ENCODE results near the gene CYP2C18.
"Not testable (repeated sequence)": the region's sequence is repeated elsewhere in the genome, so short reads cannot be mapped to it uniquely, and the experiment has no call there.

The CYP2C18 gene

DNA sequence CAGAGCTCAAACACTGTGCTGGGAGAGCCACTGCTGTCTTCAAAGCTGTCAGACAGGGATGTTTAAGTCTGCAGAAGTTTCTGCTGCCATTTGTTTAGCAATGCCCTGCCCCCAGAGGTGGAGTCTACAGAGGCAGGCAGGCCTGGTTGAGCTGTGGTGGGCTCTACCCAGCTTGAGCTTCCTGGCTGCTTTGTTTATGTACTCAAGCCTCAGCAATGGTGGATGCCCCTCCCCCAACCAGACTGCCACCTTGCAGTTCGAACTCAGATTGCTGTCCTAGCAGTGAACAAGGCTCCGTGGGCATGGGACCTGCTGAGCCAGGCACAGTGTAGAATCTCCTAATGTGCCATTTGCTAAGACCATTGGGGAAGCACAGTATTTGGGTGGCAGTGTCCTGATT lies 74.4 kb downstream of the CYP2C18 start:
- H3K4me3 Mint-ChIP-seq, result no peak overlapping the region
- TF ChIP-seq CTCF (IDR thresholded peaks at IDR 0.05; ENCODE audit: unreplicated experiment in 3 of 3), result no peak
- H3K36me3 Mint-ChIP-seq (ENCODE audit: low read depth), result no peaks in the 10 kb centered on the region

GRCh38 chr10:94760586-94761178 lies 77.2 kb downstream of the CYP2C18 start:
- TF ChIP-seq CTCF (IDR thresholded peaks at IDR 0.05; ENCODE audit: unreplicated experiment in 3 of 3), result no peak
- H3K4me1 Mint-ChIP-seq, result no peaks in the 10 kb centered on the region
- peaks cover 8% of the 10 kb centered on the region for H3K9me3 Mint-ChIP-seq
- no peak overlapping the region for H3K27ac Mint-ChIP-seq
- H3K4me3 Mint-ChIP-seq, result no peak overlapping the region
- no peaks in the 10 kb centered on the region for H3K36me3 Mint-ChIP-seq (ENCODE audit: low read depth)
- H3K27me3 Mint-ChIP-seq (ENCODE audit: low read depth), result no peaks in the 10 kb centered on the region

More for the DNA sequence above, 74.4 kb downstream of the CYP2C18 start:
- Mint-ChIP-seq H3K27me3 (ENCODE audit: low read depth) (no peaks in the 10 kb centered on the region), H3K4me1 (no peaks in the 10 kb centered on the region), H3K9me3 (peaks cover 5% of the 10 kb centered on the region), H3K27ac (no peak overlapping the region)

DNA sequence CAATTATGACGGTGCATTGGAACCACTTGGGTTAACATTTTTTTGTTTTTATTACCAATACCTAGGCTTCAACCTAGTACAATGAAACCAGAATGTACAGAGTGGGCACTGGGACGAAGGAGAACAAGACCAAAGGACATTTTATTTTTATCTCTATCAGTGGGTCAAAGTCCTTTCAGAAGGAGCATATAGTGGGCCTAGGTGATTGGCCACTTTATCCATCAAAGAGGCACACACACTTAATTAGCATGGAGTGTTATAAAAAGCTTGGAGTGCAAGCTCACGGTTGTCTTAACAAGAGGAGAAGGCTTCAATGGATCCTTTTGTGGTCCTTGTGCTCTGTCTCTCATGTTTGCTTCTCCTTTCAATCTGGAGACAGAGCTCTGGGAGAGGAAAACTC lies 78.9 kb downstream of the CYP2C18 start, which contains the start of gene CYP2C19:
TSS of gene CYP2C19 (plus strand) at position 289 of the 400 bp plus-strand sequence. CDS start at position 314, 25 bp downstream.
- Mint-ChIP-seq H3K27ac (no peak within 1 kb of the TSS), H3K4me3 (no peak within 1 kb of the TSS), H3K9me3 (peaks cover 3% of the 10 kb centered on the region), H3K36me3 (ENCODE audit: low read depth) (no peaks in the 10 kb centered on the region), H3K4me1 (no peaks in the 10 kb centered on the region), H3K27me3 (ENCODE audit: low read depth) (no peaks in the 10 kb centered on the region)
- no peak for TF ChIP-seq CTCF (IDR thresholded peaks at IDR 0.05; ENCODE audit: unreplicated experiment in 3 of 3)

DNA sequence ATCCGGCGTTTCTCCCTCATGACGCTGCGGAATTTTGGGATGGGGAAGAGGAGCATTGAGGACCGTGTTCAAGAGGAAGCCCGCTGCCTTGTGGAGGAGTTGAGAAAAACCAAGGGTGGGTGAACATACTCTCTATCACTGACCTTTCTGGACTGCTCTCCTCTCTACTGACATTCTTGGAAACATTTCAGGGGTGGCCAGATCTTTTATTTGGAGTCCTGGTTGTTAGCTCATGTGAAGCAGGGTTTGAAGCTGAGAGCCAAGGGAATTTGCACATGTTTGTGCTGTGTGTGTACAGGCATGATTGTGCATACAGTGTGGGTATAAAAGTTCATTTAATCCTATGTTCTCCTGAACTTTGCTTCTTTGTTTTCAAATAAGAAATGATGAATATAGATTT lies 91.9 kb downstream of the CYP2C18 start:
- not testable (repeated sequence) for H3K27ac Mint-ChIP-seq; H3K36me3 Mint-ChIP-seq (ENCODE audit: low read depth); H3K27me3 Mint-ChIP-seq (ENCODE audit: low read depth); H3K9me3 Mint-ChIP-seq; H3K4me1 Mint-ChIP-seq; H3K4me3 Mint-ChIP-seq

GRCh38 chr10:94777886-94778458 lies 94.4 kb downstream of the CYP2C18 start:
- Mint-ChIP-seq H3K36me3 (ENCODE audit: low read depth) (no peaks in the 10 kb centered on the region), H3K4me1 (no peaks in the 10 kb centered on the region), H3K27ac (no peak overlapping the region), H3K9me3 (peaks cover 2% of the 10 kb centered on the region), H3K27me3 (ENCODE audit: low read depth) (no peaks in the 10 kb centered on the region), H3K4me3 (no peak overlapping the region)
- no peak for TF ChIP-seq CTCF (IDR thresholded peaks at IDR 0.05; ENCODE audit: unreplicated experiment in 3 of 3)

- Mint-ChIP-seq H3K4me3 (no peak overlapping the region), H3K36me3 (ENCODE audit: low read depth) (no peaks in the 10 kb centered on the region), H3K27ac (no peak overlapping the region), H3K27me3 (ENCODE audit: low read depth) (no peaks in the 10 kb centered on the region), H3K9me3 (peaks cover 2% of the 10 kb centered on the region), H3K4me1 (no peaks in the 10 kb centered on the region)
- TF ChIP-seq CTCF (IDR thresholded peaks at IDR 0.05; ENCODE audit: unreplicated experiment in 3 of 3), result no peak
These were observed 97.3 kb downstream of the CYP2C18 start for GRCh38 chr10:94780844-94781243.
